Hepatocyte (in vitro differentiated cells): ENCODE results near the gene SLC51A.

Experiments
- CTCF ChIP-seq: fragments of 200-600 bp; sonication (generic); IDR thresholded peaks from 2 replicates; pipeline ENCODE4 v1.5.1; 2016; ENCODE audit warnings: antibody characterized with exemption, mild to moderate bottlenecking; ENCODE audit not compliant: poor library complexity
- EZH2 ChIP-seq: fragments of 200-600 bp; sonication (generic); IDR thresholded peaks from 2 replicates; pipeline ENCODE4 v1.6.1; 2016; ENCODE audit warnings: antibody characterized with exemption, mild to moderate bottlenecking, borderline replicate concordance
- EZH2phosphoT487 ChIP-seq: fragments of 200-600 bp; sonication (generic); IDR thresholded peaks from one replicate; pipeline ENCODE4 v1.6.1; 2018; ENCODE audit warnings: antibody characterized with exemption, mild to moderate bottlenecking, low read depth, moderate library complexity; ENCODE audit not compliant: unreplicated experiment, severe bottlenecking

GRCh38 chr3:196198081-196198675 lies 18.2 kb upstream of the SLC51A start:
- TF ChIP-seq CTCF: no peak
- TF ChIP-seq EZH2phosphoT487: no peak
- no peak for TF ChIP-seq EZH2
